Liver (tissue), 9 donors: Measurements from ENCODE around the gene SEMA5A. TPM values are rescaled to one million over a fixed set of nuclear protein-coding genes. Genes with fewer than 3 reads are reported as not detected.

Source experiments
- DNase-seq: peaks from one replicate; pipeline ENCODE4 v3.0.0-alpha.2; 2017; ENCODE audit warnings: low spot score
- H3K27ac ChIP-seq, 2 donors: one replicate each; pipeline ENCODE4 v1.7.0; 2013; ENCODE audit warnings: inconsistent platforms in 2 of 2, low read length in 2 of 2, control low read depth in 1 of 2, low read depth in 1 of 2, mild to moderate bottlenecking in 1 of 2
- H3K27me3 ChIP-seq, 4 donors: one replicate each; pipeline versions ENCODE4 v1.6.1 to v1.7.0; 2013; ENCODE audit warnings: low read length in 3 of 4, inconsistent platforms in 1 of 4, mild to moderate bottlenecking in 1 of 4, moderate library complexity in 1 of 4; ENCODE audit not compliant: control insufficient read depth in 4 of 4, insufficient read depth in 4 of 4
- H3K36me3 ChIP-seq, 4 donors: one replicate each; pipeline versions ENCODE4 v1.6.1 to v1.7.0; 2013; ENCODE audit warnings: low read length in 3 of 4, mild to moderate bottlenecking in 3 of 4, low read depth in 1 of 4, moderate library complexity in 1 of 4; ENCODE audit not compliant: control insufficient read depth in 4 of 4, insufficient read depth in 3 of 4
- H3K4me1 ChIP-seq, 4 donors: one replicate each; pipeline versions ENCODE4 v1.6.1 to v1.7.0; 2013; ENCODE audit warnings: low read length in 3 of 4, mild to moderate bottlenecking in 3 of 4, moderate library complexity in 1 of 4; ENCODE audit not compliant: control insufficient read depth in 4 of 4, insufficient read depth in 4 of 4
- H3K4me3 ChIP-seq, 3 donors: one replicate each; pipeline versions ENCODE4 v1.6.1 to v1.7.0; 2013; ENCODE audit warnings: low read length in 3 of 3, control low read depth in 1 of 3, low read depth in 1 of 3, mild to moderate bottlenecking in 1 of 3
- H3K9ac ChIP-seq, 2 donors: one replicate each; pipeline ENCODE4 v1.7.0; 2013; ENCODE audit warnings: low read length in 2 of 2, mild to moderate bottlenecking in 2 of 2, moderate library complexity in 2 of 2, control low read depth in 1 of 2, low read depth in 1 of 2
- H3K9me3 ChIP-seq, 4 donors: one replicate each; pipeline versions ENCODE4 v1.6.1 to v1.7.0; 2013; ENCODE audit warnings: low read length in 3 of 4; ENCODE audit not compliant: control insufficient read depth in 4 of 4
- ATF3 ChIP-seq: IDR thresholded peaks from 2 replicates; pipeline ENCODE4 v1.6.1; 2016; ENCODE audit warnings: antibody characterized with exemption
- EGR1 ChIP-seq, 2 donors: IDR thresholded peaks; 2 replicates each; pipeline ENCODE4 v1.6.1; 2016 to 2018; ENCODE audit warnings: antibody characterized with exemption in 2 of 2, low read depth in 2 of 2
- FOXA1 ChIP-seq: IDR thresholded peaks from 2 replicates; pipeline ENCODE4 v1.6.1; 2016; ENCODE audit warnings: antibody characterized with exemption
- FOXA2 ChIP-seq: IDR thresholded peaks from 2 replicates; pipeline ENCODE4 v1.6.1; 2016; ENCODE audit warnings: antibody characterized with exemption
- GABPA ChIP-seq, 2 donors: IDR thresholded peaks in 1 of 2; conservative IDR thresholded peaks in 1 of 2; 2 replicates each; pipeline ENCODE4 v1.6.1; 2016; ENCODE audit warnings: antibody characterized with exemption in 2 of 2, mild to moderate bottlenecking in 1 of 2, moderate library complexity in 1 of 2
- HNF4A ChIP-seq, 2 donors: conservative IDR thresholded peaks; 2 replicates each; pipeline ENCODE4 v1.6.1; 2016; ENCODE audit warnings: antibody characterized with exemption in 2 of 2, mild to moderate bottlenecking in 2 of 2
- JUND ChIP-seq, 2 donors: IDR thresholded peaks; 2 replicates each; pipeline ENCODE4 v1.6.1; 2016; ENCODE audit warnings: antibody characterized with exemption in 2 of 2
- NR2F2 ChIP-seq: IDR thresholded peaks from 2 replicates; pipeline ENCODE4 v1.6.1; 2016; ENCODE audit warnings: antibody characterized with exemption
- RAD21 ChIP-seq, 2 donors: IDR thresholded peaks; 2 replicates each; pipeline ENCODE4 v1.6.1; 2016; ENCODE audit warnings: antibody characterized with exemption in 2 of 2, mild to moderate bottlenecking in 2 of 2
- SP1 ChIP-seq: IDR thresholded peaks from 2 replicates; pipeline ENCODE4 v1.6.1; 2018; ENCODE audit warnings: antibody characterized with exemption, mild to moderate bottlenecking
- TAF1 ChIP-seq: conservative IDR thresholded peaks from 2 replicates; pipeline ENCODE4 v1.6.1; 2016; ENCODE audit warnings: antibody characterized with exemption, mild to moderate bottlenecking
- YY1 ChIP-seq: IDR thresholded peaks from 2 replicates; pipeline ENCODE4 v1.6.1; 2016; ENCODE audit warnings: antibody characterized with exemption, mild to moderate bottlenecking
- WGBS: extraction: QIAGEN DNeasy Blood & Tissue Kit; methylation state at CpG from one replicate; pipeline ENCODE4 v1.1.7; 2013; 5-methylcytosine and 5-hydroxymethylcytosine counted together
- polyA plus RNA-seq, 2 donors: library from polyadenylated mRNA; stranded (reverse) in 1 of 2; unstranded in 1 of 2; fragments of 200-250 nt in 1 of 2; fragments of >200 nt in 1 of 2; fragmentation: Nextera tagmentation in 1 of 2; extraction: Ambion mirVana in 1 of 2; gene quantifications; one replicate each; pipeline versions ENCODE4 v1.2.1 to v1.2.3, GENCODE V29; 2013 to 2015
- total RNA-seq, 2 donors: library from RNA; depleted of rRNA; stranded (reverse); fragments of >200 nt; gene quantifications; one replicate each; pipeline ENCODE4 v1.2.3, GENCODE V29; 2014
- TF ChIP-seq, protein P1 (sequence below): IDR thresholded peaks from 2 replicates; pipeline ENCODE4 v1.6.1; 2016; ENCODE audit warnings: antibody characterized with exemption
- TF ChIP-seq, protein P2 (sequence below): IDR thresholded peaks from 2 replicates; pipeline ENCODE4 v1.6.1; 2016; ENCODE audit warnings: antibody characterized with exemption, mild to moderate bottlenecking
- TF ChIP-seq, protein P3 (sequence below): IDR thresholded peaks from 2 replicates; pipeline ENCODE4 v1.6.1; 2016; ENCODE audit warnings: antibody characterized with exemption
- TF ChIP-seq, protein P4 (sequence below): fragments of 150-350 bp; IDR thresholded peaks from 2 replicates; pipeline ENCODE4 v1.5.1; 2017; ENCODE audit warnings: improper control_type of control experiment, low read depth, low read length; ENCODE audit not compliant: missing input control
- donor health status: healthy.
- donor health status: healthy.
- donor health status: healthy.
- donor health status: healthy.
- donor health status: healthy.

SEMA5A gene
- total and polyA plus RNA-seq, 4 donors, result 1.1 to 5.8 (median 3.2) TPM

DNA sequence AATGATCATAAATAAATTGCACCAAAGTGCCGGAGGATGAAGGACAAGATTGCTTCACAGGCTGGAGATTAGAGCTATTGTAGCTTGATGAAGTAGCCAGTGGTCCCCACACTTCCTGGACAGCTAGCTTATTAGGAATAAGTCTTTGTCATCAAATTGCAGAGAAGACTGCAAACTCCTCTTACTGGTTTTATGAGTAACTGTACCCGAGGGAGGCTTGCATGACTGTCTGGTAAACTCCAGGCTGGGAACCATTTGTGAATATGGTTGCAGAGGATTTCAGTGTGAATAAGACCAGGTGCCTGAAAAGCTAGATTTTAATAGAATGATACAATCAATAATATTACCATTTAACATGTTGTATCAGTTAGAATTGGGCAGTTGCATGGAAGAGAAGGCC lies 36.5 kb upstream of the SEMA5A start:
- no peak overlapping the region for H3K9ac ChIP-seq
- TF ChIP-seq HNF4A (conservative IDR thresholded peaks at IDR 0.05), result no peak
- no peak for TF ChIP-seq TAF1
- no peak for TF ChIP-seq NR2F2
- no peak for TF ChIP-seq EGR1 (IDR thresholded peaks at IDR 0.05; ENCODE audit: low read depth in 2 of 2)
- no peak for TF ChIP-seq RAD21 (IDR thresholded peaks at IDR 0.05)
- TF ChIP-seq GABPA (IDR thresholded peaks at IDR 0.05 in 1 of 2, conservative IDR thresholded peaks at IDR 0.05 in 1 of 2), result no peak
- TF ChIP-seq, protein P1, sequence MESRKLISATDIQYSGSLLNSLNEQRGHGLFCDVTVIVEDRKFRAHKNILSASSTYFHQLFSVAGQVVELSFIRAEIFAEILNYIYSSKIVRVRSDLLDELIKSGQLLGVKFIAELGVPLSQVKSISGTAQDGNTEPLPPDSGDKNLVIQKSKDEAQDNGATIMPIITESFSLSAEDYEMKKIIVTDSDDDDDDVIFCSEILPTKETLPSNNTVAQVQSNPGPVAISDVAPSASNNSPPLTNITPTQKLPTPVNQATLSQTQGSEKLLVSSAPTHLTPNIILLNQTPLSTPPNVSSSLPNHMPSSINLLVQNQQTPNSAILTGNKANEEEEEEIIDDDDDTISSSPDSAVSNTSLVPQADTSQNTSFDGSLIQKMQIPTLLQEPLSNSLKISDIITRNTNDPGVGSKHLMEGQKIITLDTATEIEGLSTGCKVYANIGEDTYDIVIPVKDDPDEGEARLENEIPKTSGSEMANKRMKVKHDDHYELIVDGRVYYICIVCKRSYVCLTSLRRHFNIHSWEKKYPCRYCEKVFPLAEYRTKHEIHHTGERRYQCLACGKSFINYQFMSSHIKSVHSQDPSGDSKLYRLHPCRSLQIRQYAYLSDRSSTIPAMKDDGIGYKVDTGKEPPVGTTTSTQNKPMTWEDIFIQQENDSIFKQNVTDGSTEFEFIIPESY, result no peak
- TF ChIP-seq FOXA1, result no peak
- no peak for TF ChIP-seq YY1
- TF ChIP-seq, protein P2, sequence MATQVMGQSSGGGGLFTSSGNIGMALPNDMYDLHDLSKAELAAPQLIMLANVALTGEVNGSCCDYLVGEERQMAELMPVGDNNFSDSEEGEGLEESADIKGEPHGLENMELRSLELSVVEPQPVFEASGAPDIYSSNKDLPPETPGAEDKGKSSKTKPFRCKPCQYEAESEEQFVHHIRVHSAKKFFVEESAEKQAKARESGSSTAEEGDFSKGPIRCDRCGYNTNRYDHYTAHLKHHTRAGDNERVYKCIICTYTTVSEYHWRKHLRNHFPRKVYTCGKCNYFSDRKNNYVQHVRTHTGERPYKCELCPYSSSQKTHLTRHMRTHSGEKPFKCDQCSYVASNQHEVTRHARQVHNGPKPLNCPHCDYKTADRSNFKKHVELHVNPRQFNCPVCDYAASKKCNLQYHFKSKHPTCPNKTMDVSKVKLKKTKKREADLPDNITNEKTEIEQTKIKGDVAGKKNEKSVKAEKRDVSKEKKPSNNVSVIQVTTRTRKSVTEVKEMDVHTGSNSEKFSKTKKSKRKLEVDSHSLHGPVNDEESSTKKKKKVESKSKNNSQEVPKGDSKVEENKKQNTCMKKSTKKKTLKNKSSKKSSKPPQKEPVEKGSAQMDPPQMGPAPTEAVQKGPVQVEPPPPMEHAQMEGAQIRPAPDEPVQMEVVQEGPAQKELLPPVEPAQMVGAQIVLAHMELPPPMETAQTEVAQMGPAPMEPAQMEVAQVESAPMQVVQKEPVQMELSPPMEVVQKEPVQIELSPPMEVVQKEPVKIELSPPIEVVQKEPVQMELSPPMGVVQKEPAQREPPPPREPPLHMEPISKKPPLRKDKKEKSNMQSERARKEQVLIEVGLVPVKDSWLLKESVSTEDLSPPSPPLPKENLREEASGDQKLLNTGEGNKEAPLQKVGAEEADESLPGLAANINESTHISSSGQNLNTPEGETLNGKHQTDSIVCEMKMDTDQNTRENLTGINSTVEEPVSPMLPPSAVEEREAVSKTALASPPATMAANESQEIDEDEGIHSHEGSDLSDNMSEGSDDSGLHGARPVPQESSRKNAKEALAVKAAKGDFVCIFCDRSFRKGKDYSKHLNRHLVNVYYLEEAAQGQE, result no peak
- no peak for TF ChIP-seq SP1
- TF ChIP-seq, protein P3, sequence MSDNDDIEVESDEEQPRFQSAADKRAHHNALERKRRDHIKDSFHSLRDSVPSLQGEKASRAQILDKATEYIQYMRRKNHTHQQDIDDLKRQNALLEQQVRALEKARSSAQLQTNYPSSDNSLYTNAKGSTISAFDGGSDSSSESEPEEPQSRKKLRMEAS, result no peak
- TF ChIP-seq, protein P4, sequence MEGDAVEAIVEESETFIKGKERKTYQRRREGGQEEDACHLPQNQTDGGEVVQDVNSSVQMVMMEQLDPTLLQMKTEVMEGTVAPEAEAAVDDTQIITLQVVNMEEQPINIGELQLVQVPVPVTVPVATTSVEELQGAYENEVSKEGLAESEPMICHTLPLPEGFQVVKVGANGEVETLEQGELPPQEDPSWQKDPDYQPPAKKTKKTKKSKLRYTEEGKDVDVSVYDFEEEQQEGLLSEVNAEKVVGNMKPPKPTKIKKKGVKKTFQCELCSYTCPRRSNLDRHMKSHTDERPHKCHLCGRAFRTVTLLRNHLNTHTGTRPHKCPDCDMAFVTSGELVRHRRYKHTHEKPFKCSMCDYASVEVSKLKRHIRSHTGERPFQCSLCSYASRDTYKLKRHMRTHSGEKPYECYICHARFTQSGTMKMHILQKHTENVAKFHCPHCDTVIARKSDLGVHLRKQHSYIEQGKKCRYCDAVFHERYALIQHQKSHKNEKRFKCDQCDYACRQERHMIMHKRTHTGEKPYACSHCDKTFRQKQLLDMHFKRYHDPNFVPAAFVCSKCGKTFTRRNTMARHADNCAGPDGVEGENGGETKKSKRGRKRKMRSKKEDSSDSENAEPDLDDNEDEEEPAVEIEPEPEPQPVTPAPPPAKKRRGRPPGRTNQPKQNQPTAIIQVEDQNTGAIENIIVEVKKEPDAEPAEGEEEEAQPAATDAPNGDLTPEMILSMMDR, result no peak
- no peak for TF ChIP-seq ATF3
- no peaks in the 10 kb centered on the region for H3K27me3 ChIP-seq
- no peaks in the 10 kb centered on the region for H3K36me3 ChIP-seq
- H3K27ac ChIP-seq, result no peak overlapping the region
- 81% methylated on average over 2 of the region's 2 CpGs for WGBS
- no peak overlapping the region for H3K4me3 ChIP-seq
- no peaks in the 10 kb centered on the region for H3K4me1 ChIP-seq
- no peak for DNase-seq
- H3K9me3 ChIP-seq, result peaks cover 0 to 2% (median 0%) of the 10 kb centered on the region in 4 donors

DNA sequence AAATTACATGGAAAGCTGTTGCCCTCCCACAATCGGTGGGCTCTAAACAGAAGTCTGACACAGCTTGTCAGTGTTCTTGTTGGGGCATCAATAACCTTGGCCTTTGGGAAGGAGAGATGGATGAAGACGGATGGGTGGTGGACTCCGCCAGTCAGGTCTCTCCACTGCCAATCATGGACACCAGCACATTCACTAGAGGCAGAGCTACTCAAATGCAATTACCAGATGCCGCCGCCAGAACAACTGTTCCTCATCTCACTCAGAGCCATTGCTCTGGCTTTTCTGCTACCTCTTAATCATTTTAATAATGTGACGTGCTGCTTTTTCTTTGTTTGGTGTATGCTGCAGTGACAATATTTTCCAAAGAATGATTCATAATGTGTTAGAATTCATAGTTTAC lies 27.9 kb upstream of the SEMA5A start:
- Histone ChIP-seq H3K9ac (no peak overlapping the region), H3K4me1 (no peaks in the 10 kb centered on the region), H3K27ac (no peak overlapping the region), H3K36me3 (no peaks in the 10 kb centered on the region), H3K9me3 (peaks cover 0 to 2% (median 0%) of the 10 kb centered on the region in 4 donors), H3K27me3 (no peaks in the 10 kb centered on the region), H3K4me3 (no peak overlapping the region)
- no peak for DNase-seq
- WGBS, result 92% methylated on average over 6 of the region's 6 CpGs
- TF ChIP-seq GABPA (IDR thresholded peaks at IDR 0.05 in 1 of 2, conservative IDR thresholded peaks at IDR 0.05 in 1 of 2), result no peak
- no peak for TF ChIP-seq SP1
- TF ChIP-seq, protein P4, result no peak
- TF ChIP-seq, protein P3, result no peak
- no peak for TF ChIP-seq FOXA1
- TF ChIP-seq ATF3, result no peak
- TF ChIP-seq YY1, result no peak
- TF ChIP-seq, protein P2, result no peak
- TF ChIP-seq FOXA2, result no peak
- TF ChIP-seq JUND (IDR thresholded peaks at IDR 0.05), result no peak
- no peak for TF ChIP-seq TAF1
- TF ChIP-seq NR2F2, result no peak
